ENCODE results near the gene PPP3R1.

DNA sequence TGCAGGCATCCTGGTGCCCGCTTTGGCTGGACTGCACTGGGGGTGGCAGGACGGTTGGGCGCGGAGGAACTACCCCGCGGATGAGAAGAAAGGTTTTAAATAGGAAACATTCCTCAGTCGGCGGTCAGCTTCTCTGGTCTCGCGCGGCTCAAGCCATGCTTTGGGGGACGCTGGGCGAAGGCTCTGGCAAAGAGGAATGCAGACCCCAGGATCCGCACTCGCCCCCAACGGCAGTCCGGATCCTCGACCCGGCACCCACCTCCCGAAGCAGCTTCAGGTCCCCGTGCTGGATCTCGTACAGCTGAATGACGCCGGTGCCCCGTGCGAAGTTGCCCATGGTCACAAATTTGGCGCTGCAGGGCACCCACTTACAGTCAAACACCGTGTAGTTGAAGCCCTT, 95.3 kb downstream of the PPP3R1 start:
- TF ChIP-seq CTCF (conservative IDR thresholded peaks at IDR 0.05; ENCODE audit: low read depth in 2 of 2) (no peak), EZH2phosphoT487 (IDR thresholded peaks at IDR 0.05; ENCODE audit: unreplicated experiment) (no peak), EZH2 (IDR thresholded peaks at IDR 0.05; ENCODE audit: low read depth, unreplicated experiment) (no peak)
- TF ChIP-seq, protein P1, sequence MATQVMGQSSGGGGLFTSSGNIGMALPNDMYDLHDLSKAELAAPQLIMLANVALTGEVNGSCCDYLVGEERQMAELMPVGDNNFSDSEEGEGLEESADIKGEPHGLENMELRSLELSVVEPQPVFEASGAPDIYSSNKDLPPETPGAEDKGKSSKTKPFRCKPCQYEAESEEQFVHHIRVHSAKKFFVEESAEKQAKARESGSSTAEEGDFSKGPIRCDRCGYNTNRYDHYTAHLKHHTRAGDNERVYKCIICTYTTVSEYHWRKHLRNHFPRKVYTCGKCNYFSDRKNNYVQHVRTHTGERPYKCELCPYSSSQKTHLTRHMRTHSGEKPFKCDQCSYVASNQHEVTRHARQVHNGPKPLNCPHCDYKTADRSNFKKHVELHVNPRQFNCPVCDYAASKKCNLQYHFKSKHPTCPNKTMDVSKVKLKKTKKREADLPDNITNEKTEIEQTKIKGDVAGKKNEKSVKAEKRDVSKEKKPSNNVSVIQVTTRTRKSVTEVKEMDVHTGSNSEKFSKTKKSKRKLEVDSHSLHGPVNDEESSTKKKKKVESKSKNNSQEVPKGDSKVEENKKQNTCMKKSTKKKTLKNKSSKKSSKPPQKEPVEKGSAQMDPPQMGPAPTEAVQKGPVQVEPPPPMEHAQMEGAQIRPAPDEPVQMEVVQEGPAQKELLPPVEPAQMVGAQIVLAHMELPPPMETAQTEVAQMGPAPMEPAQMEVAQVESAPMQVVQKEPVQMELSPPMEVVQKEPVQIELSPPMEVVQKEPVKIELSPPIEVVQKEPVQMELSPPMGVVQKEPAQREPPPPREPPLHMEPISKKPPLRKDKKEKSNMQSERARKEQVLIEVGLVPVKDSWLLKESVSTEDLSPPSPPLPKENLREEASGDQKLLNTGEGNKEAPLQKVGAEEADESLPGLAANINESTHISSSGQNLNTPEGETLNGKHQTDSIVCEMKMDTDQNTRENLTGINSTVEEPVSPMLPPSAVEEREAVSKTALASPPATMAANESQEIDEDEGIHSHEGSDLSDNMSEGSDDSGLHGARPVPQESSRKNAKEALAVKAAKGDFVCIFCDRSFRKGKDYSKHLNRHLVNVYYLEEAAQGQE (IDR thresholded peaks at IDR 0.05; ENCODE audit: unreplicated experiment), result no peak
- TF ChIP-seq, protein P2, sequence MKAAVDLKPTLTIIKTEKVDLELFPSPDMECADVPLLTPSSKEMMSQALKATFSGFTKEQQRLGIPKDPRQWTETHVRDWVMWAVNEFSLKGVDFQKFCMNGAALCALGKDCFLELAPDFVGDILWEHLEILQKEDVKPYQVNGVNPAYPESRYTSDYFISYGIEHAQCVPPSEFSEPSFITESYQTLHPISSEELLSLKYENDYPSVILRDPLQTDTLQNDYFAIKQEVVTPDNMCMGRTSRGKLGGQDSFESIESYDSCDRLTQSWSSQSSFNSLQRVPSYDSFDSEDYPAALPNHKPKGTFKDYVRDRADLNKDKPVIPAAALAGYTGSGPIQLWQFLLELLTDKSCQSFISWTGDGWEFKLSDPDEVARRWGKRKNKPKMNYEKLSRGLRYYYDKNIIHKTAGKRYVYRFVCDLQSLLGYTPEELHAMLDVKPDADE (IDR thresholded peaks at IDR 0.05), result no peak
